GM18505 (cell line): ENCODE results near the gene DSCAM.

Experiments
- ATAC-seq: cut with Tn5 transposase; IDR thresholded peaks from one replicate; pipeline ENCODE4 v1.9.1; 2021; ENCODE audit not compliant: unreplicated experiment
- POLR2A ChIP-seq: IDR thresholded peaks from 4 replicates; pipeline ENCODE4 v1.6.1; 2011; ENCODE audit warnings: borderline replicate concordance; ENCODE audit not compliant: insufficient read depth, insufficient read length; ENCODE audit errors: extremely low read depth

DSCAM gene

DNA sequence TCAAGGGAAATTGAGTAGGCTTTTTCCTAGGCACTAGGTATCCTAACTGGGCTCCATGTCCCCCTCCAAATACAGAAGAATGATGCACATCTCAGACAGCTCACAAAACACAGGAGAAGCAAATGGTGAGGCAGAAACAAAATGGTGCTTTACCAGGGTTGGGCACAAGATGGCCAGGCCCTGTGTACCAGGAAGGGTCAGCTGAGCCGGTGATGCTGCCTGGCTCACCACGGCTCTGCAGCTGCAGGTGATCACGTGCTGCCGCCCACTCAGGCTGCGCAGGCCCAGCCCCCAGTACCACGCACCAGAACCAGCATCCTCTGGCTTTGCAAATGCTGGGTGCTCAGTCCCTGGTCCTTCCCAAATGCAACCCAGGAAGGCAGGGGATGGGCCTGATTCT lies 993 bp upstream of the DSCAM start:
- TF ChIP-seq POLR2A: no peak
- no peak for ATAC-seq

DNA sequence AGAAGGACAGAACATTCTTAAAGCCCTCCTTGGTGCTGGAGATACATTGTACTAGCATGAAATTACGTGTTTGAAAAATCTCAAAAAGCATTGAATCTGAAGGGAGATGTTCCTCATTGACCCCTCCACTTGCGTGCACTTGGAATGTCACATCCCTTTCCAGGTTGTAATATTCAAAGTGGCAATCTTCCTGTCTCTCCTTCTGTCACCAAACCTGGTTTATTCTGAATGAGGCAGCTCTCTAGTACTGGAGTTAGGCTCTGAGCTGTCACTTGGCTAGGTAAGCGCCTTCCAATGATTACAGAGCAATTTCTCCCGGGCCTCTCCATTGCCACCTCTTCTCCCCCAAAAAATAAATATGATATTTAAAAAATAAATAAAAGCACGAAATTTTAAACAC lies 855 bp downstream of the DSCAM start:
- TF ChIP-seq POLR2A: no peak
- no peak for ATAC-seq

DNA sequence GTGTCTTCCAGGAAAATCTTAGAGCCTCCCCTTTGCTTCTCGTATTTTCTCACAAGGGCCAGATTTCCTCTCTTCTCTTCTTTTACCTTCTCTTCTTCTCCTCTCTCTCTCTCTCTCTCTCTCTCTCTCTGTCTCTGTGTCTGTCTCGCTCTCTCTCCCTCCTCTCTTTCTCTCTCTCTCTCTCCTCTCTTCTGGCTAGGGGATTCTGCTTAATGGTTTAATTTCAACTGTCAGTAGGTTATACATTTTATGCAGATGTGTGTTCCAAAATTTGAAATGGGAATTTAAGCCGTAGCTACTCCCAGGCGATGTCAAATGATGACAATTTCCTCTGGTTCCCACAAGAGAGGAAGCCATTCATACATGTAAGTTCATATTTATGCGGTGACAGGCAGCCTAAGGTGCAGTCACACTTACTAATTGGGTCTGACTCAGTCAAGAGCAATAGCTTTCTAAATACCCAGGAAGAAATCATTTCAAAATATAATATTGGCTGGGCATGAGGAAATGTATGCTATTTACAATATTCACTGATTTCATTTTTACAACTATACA lies 1.4 kb downstream of the DSCAM start:
- TF ChIP-seq POLR2A: no peak
- no peak for ATAC-seq

- ATAC-seq: no peak
- TF ChIP-seq POLR2A: no peak
Observed at GRCh38 chr21:40844935-40845334, 2.0 kb downstream of the DSCAM start.

- no peak for ATAC-seq
- no peak for TF ChIP-seq POLR2A
Observed at GRCh38 chr21:40842197-40842552, 4.8 kb downstream of the DSCAM start.

DNA sequence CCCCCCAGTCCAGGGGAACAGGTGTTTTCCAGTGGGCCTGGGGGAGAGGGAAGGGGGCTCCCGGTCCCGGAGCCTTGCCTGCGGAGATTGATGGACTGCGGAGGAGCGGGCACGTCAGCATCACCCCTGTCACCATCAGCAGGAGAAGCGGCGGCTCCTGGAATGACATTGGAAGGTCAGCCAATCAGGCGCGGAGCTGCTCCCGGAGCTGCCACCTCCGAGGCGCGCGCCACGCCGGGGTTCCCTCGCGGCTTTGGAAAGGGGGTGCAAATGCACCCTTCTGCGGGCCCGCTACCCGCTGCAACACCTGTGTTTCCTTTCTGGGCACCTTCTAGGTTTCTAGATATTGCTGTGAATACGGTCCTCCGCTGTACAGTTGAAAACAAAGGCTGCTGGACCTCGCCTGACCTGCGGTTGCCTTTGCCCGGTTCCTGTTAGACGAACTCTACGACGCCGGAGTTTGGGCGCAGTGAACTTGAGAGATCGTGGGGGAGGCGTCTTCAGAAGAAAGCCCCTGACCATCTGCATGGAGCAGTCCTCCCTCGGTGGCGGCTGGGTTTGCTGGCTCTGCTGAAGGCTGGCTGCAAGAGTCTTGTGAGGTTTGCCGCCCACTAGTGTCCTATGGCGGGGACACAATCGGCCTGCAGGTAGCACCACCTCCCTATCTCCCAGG lies 5.3 kb downstream of the DSCAM start:
- ATAC-seq: no peak
- no peak for TF ChIP-seq POLR2A

DNA sequence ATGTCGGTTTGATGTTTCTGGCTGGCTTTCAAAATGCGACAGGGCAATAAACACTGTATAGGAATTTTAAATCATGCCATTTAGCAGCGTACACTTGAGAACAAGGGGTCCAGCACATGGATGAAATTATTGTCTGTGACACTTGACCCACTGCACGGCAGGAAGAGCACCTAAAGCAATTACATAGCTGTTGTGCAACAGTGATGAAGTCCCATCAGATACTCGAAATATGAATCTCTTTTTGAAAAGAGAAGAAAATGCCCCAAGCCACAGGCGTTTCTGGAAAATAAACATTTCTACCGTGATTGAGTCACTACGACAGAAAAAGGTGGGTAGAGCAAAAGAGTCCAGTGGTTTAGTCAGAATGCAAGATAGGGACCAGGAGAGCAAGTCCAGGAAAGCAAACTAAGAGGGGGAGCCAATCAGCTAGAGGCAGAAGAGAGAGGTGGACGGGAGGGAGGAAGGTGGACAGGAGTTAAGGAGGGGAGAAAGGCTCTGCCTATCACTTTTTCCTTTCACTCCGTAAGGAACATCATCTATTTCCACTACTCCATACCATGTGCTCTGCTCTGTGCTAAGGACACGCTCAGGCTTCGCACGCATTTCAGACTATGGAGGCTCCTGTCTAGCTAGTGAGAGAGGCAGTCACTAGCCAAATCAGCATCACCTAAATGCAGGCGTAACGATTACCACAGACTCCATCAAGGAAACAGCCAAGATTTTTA lies 6.4 kb downstream of the DSCAM start:
- ATAC-seq: no peak
- no peak for TF ChIP-seq POLR2A

DNA sequence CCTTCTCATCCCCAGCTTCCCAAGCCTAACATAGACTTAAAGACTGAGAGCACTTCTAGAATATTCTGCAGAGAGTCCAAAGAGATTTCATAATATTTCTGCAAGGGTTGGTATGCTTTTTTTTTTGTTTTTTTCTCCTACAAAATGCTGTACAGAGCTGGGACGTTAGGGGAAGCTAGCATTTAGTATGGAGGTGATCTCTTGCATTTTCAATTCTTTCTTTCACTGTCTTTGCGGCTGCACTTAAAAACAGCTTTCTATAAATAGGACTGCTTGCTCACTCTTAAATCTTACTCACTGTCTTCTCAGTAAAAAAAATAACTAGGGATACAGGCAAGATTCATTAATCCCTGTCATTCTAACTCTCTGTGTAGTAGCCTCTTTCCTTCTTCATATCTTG lies 7.4 kb downstream of the DSCAM start:
- TF ChIP-seq POLR2A: no peak
- ATAC-seq: no peak

- ATAC-seq: no peak
- no peak for TF ChIP-seq POLR2A
Observed at GRCh38 chr21:40837456-40837855, 9.5 kb downstream of the DSCAM start.

DNA sequence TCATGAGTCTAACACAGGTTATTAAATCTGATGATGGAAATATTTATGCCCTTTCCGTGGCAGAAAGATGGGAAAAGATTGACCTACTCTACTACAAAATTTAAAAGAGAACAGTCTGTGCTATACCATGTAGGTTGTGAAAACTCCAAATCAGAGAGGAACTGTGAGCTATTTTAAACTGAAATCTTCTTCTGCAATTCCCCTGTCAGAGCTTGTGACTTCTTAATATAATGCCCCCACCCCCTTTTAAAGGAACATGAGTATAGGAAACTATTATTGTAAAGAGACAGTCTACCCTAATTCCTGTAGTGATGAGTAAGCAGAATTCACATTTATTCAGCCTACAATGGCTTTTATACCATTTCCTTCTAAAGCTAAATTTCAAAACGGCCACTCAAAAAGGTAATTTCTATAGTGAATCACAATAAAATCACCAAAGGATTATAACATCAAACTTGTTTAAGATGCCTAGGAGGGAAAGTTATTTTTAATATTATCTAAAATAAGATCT lies 11.7 kb downstream of the DSCAM start:
- no peak for ATAC-seq
- no peak for TF ChIP-seq POLR2A

- ATAC-seq: no peak
- TF ChIP-seq POLR2A: no peak
Observed at GRCh38 chr21:40833184-40833583, 13.8 kb downstream of the DSCAM start.

GRCh38 chr21:40832316-40832715 lies 14.6 kb downstream of the DSCAM start:
- no peak for TF ChIP-seq POLR2A
- no peak for ATAC-seq

DNA sequence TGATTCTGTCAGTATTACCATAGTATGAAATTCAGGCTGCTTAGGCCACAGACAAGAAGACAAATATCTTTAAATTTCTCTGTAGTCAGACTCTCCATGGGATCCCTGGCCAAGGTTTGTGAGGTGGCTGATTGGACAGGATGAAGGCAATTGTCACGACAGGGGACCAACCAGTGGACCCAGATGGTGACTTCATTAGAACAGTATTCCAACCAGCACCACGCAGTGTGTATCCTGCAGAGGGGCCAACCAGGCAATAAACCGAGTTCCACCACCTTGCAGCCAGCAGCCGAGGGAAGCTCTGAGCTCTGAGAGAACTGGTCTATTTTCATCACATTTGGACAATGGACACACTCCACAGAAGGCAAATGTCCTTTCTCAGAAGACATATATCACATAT lies 16.1 kb downstream of the DSCAM start:
- no peak for ATAC-seq
- no peak for TF ChIP-seq POLR2A

DNA sequence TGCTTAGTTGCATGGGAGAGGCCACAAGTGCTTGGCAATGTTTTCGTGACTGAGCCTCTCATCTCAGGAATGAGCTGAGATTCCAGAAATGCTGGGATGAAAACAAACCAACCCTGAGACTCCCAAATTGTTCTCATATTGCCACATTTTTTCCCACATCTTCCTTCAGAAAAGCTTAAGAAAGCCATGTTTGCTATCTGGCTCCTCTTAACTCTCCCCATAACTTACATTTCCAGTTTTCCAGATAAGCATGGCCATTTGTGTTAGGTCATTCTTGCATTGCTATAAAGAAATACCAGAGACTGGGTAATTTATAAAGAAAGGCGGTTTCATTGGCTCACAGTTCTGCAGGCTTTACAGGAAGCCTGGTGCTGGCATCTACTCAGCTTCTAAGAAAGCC lies 17.2 kb downstream of the DSCAM start:
- no peak for ATAC-seq
- TF ChIP-seq POLR2A: no peak

DNA sequence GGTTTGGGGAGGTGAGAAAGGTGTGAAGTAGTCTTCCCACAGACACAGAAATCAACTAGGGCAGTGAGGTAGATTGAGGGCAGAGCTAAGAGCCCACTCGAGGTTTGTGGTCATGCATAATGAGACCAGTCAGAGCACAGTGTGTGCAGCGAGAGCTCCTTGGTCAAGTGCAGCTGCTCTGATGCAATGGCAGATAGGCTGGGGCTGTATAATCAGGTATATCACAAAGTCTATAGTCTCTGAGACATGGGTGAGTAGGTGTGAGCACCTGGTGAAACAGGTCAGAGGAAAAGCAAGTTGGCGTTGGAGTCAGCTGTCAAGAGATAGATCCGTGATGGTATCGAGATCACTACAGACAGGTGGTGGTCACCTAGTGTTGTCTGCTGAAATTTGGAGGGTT lies 17.6 kb downstream of the DSCAM start:
- ATAC-seq: no peak
- TF ChIP-seq POLR2A: no peak

DNA sequence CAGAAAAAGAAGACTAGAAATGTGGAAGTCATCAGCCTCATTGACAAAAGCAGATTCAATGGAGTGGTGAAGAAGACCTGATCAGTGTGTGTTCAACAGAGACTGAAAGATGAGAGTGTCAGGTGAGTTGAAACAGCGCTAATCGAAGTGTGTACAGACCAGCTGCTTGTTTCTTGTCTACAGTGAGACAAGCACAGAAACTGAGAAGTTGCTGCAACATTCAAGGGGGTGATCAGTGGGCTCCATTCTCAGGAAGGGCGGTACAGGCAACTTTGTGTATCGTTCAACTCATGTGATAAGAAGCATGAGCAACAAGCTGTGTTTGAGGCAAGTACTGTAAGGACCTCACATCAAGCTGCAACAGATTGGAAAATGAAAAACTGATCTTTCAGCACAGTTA lies 19.4 kb downstream of the DSCAM start:
- no peak for TF ChIP-seq POLR2A
- ATAC-seq: no peak
